Measurements from ENCODE around the gene TCP11L2.

GRCh38 chr12:106275458-106275857 lies 27.1 kb upstream of the TCP11L2 start:
- TF ChIP-seq CTCF (IDR thresholded peaks at IDR 0.05; ENCODE audit: low read length) (no peak), EZH2phosphoT487 (IDR thresholded peaks at IDR 0.05; ENCODE audit: low read length) (no peak)
